Fibroblast of upper back skin (primary cell): Measurements from ENCODE around the gene ZNF195.
"Not testable (repeated sequence)": the region's sequence is repeated elsewhere in the genome, so short reads cannot be mapped to it uniquely, and the experiment has no call there.

Source experiments
- DNase-seq: peaks from one replicate; pipeline ENCODE4 v3.0.0-alpha.2; 2013

The ZNF195 gene

GRCh38 chr11:3402181-3402860 is 23.4 kb upstream of the ZNF195 start:
- not testable (repeated sequence) for DNase-seq

GRCh38 chr11:3401052-3401451 is 22.1 kb upstream of the ZNF195 start:
- not testable (repeated sequence) for DNase-seq

- DNase-seq = not testable (repeated sequence)
These were observed 19.6 kb upstream of the ZNF195 start for GRCh38 chr11:3398509-3398908.

GRCh38 chr11:3398106-3398505 is 19.2 kb upstream of the ZNF195 start:
- DNase-seq = peak; percentile 33

DNA sequence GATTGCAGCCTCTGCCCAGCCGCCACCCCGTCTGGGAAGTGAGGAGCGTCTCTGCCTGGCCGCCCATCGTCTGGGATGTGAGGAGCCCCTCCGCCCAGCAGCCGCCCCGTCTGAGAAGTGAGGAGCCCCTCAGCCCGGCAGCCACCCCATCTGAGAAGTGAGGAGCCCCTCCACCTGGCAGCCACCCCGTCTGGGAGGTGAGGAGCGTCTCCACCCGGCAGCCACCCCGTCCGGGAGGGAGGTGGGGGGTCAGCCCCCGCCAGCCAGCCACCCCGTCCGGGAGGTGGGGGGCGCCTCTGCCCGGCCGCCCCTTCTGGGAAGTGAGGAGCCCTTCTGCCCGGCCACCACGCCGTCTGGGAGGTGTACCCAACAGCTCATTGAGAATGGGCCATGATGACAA is 18.3 kb upstream of the ZNF195 start:
- DNase-seq = not testable (repeated sequence)

DNA sequence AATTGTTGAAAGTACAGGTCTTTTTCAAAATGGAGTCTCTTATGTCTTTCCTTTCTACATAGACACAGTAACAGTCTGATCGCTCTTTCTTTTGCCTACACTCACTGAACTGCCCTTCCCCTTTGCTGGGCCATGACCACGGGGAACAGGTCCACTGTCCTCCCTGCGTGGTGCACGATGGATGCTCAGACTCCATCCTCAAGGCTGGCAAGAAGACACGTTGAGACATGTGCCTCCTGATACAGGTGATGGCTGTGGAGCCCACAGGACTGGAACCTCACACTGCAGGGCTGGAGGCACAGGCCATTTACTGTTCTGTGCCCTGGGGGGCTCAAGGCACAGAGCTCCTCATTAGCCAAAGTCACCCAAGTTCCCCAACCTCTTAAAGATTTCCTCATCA is 16.5 kb upstream of the ZNF195 start:
- not testable (repeated sequence) for DNase-seq

DNA sequence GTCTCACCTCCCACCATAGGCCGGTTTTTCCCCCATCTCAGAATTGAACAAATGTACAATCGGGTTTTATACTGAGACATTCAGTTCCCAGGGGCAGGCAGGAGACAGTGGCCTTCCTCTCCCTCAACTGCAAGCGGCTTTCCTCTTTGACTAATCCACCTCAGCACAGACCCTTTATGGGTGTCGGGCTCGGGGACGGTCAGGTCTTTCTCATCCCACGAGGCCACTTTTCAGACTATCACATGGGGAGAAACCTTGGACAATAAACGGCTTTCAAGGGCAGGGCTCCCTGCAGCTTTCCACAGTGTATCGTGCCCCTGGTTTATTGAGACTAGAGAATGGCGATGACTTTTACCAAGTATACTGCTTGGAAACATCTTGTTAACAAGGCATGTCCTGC is 16.0 kb upstream of the ZNF195 start:
- not testable (repeated sequence) for DNase-seq

DNA sequence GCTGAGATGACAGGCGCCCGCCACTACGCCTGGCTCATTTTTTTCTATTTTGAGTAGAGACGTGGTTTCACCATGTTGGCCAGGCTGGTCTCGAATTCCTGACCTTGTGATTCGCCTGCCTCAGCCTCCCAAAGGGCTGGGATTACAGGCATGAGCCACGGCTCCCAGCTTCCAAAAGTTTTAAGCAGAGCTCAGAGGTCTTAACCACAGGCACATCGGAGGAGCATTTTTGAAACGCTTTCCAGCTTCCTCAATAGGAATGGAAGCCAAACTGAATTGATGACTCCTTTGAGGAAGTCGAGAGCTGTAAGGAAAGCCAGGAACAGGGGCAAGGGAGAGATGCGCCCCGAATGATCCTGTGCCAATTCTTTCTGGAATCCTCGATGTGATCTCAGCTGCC is 14.5 kb upstream of the ZNF195 start:
- peak; percentile 70 for DNase-seq

DNA sequence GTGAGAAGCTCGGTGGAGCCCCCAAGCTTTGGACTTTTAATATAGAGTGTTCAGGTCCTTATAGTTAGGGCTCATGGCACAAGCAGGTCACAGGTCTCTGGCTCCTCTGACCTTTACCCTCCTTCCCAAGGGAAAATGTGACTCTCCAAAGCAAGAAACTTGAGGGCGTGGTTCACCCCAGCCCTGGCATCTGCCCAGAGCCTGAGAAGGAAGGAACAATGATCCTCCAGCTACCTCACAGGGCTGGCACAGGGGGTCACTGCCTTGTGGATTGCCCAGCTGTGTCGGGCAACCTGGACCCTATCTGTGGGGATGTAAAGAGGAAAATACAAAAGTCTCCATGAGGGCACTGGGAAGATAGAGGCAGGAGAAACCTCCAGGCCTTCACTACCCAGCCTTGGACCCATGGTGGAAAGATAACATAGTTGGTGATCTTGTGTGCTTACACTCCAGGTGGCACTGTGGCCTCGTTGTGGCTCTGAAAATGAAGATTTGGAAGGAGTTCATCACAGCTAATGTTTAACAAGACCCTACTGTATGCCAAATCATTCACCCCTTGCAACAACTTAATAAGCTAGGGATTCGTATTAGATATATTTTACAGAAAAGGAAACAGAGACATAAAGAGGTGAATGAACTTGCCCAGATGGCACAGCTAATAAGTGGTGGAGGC is 3.8 kb upstream of the ZNF195 start:
- no peak for DNase-seq

DNA sequence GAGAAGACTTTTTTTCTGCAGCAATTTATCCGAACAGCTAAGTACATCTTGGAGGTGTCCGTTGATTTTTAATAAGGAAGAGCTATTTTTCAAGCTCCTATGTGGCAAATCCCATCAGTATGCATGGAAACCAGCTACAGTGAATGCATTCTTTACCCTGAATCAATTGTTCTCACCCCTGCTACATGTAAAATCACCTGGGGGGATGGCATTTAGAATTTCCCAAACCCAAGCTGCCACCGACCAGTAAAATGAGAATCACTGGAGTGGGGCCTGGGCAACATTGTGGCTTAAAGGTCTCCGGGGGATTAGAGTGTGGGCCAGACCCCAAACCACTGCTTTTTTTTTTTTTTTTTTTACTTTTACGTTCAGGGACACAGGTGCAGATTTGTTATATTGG is 2.8 kb upstream of the ZNF195 start:
- no peak for DNase-seq

DNA sequence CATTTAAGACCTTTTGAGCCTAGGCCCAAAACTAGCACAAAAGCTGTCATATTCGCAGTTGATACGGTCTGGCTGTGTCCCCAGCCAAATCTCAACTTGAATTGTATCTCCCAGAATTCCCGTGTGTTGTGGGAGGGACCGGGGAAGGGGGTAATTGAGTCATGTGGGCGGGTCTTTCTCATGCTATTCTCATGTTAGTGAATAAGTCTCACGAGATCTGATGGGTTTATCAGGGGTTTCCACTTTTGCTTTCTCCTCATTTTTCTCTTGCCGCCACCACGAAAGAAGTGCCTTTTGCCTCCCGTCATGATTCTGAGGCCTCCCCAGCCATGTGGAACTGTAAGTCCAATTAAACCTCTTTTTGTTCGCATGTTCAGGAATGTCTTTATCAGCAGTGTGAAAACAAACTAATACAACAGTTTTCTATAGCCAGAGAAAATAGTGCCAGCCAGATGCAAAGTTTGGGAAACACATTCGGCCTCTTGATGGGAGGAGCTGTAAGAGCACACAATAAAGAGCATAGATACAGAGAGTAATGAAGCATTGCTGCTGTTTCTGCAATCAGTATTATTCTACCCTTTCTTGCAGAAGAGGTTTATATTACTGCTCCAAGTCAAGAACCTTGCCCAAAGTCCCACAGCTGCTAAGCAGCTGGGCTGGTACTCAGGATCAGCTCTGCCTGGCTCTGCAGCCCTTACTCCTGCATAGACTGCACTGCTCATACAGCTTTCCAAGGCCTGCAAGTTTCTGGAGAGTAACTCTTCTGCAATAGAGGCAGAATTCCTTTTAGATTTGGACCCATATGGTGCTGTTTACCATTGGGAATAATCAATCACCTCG is 2.0 kb upstream of the ZNF195 start:
- peak; percentile 53 for DNase-seq

GRCh38 chr11:3375552-3375951 is 3.4 kb downstream of the ZNF195 start:
- DNase-seq = peak; percentile 6

GRCh38 chr11:3370311-3370870 is 8.6 kb downstream of the ZNF195 start:
- DNase-seq = no peak

GRCh38 chr11:3369366-3369765 is 9.6 kb downstream of the ZNF195 start:
- no peak for DNase-seq

GRCh38 chr11:3368199-3368598 is 10.7 kb downstream of the ZNF195 start:
- no peak for DNase-seq

DNA sequence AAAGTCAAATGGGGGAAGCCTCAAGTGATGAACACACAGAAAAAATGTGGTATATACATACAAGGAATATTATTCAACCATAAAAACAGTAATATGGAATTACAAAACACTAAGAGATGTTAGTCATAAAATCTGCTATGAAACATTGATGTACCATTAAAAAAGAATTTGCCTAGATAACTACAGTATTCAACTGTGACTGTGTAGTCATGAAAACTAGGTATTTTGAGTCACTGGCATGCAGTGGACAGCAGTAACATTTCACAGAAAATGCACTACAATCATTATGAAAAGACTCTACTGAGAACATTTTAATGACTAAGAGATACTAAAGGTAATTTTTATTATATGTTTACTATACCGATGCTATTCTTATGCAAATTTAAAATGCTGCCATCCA is 11.7 kb downstream of the ZNF195 start:
- DNase-seq = no peak

DNA sequence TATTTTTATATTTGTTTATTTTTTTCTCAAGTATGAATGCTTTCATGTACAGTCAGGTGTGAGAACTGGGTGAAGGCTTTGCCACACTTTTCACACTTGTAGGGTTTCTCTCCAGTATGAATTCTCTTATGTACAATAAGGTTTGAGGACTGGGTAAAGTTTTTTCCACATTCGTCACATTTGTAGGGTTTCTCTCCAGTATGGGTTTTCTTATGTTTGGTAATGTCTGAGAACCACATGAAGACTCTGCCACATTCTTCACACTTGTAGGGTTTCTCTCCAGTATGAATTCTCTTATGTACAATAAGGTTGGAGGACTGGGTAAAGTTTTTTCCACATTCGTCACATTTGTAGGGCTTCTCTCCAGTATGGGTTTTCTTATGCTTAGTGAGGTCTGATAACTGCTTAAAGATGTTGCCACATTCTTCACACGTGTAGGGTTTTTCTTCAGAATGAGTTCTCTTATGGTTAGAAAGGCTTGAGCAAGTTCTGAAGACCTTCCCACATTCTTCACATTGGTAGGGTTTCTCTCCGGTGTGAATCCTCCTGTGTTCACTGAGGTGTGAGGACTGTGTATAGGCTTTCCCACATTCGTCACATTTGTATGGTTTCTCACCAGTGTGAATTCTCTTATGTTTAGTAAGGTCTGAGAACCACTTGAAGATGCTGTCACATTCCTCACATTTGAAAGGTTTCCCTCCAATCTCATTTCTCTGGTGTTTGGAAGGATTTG is 19.7 kb downstream of the ZNF195 start:
- DNase-seq = no peak

DNA sequence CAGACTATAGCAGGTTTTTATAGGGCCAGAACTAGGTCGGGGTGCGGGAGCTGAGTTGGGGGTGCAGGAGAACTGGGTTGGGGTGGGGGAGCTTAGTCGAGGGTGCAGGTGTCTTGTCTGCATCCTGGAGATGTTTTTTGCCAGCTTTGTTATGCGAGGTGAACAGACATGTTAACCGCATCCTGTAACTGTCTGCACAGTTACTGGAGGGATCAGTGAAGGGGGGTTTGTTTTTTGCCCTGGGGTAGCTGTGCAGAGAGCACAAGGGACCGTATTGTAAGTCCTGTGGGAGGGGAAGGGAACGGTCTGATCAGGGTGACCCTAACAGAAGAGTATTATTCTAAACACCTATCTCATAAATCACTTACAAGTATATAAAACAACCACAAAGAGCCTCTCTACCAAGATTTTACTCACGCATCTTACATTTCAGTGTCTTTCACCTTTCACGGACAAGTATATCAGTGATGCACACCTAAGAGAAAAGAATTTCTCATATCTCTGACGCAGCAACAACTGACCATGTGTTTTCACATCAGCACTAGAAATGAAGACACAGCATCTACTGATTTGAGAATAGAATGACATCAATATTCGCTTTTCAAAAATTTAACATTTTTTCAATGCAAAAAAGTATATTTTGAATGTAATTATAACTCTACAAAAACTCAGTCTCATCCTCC is 20.8 kb downstream of the ZNF195 start:
- DNase-seq = no peak

- no peak for DNase-seq
These were observed 21.6 kb downstream of the ZNF195 start for GRCh38 chr11:3357302-3357701.

- DNase-seq = no peak
These were observed 22.1 kb downstream of the ZNF195 start for GRCh38 chr11:3356858-3357257.

GRCh38 chr11:3353066-3353465 is 25.9 kb downstream of the ZNF195 start:
- DNase-seq = no peak

GRCh38 chr11:3347127-3347526 is 31.8 kb downstream of the ZNF195 start:
- no peak for DNase-seq
